ENCODE measurements around the gene PARL.
A peak's percentile ranks its signal among the peaks of the same experiment; 100 is the strongest.

The PARL gene

GRCh38 chr3:183884427-183885296, at the start of gene PARL:
Gene PARL (minus strand): TSS chr3:183884880. CDS start chr3:183884846, 34 bp downstream.
- peak; percentile 95 for DNase-seq (ENCODE audit: low read depth in 1 of 2, low spot score in 1 of 2)

- no peak for DNase-seq (ENCODE audit: low read depth in 1 of 2, low spot score in 1 of 2)
These were observed 48.5 kb upstream of the PARL start for GRCh38 chr3:183933160-183933559.

- no peak for DNase-seq (ENCODE audit: low read depth in 1 of 2, low spot score in 1 of 2)
These were observed 47.2 kb upstream of the PARL start for GRCh38 chr3:183931881-183932280.

GRCh38 chr3:183930086-183930485, 45.4 kb upstream of the PARL start:
- no peak for DNase-seq (ENCODE audit: low read depth in 1 of 2, low spot score in 1 of 2)

GRCh38 chr3:183927059-183927458, 42.4 kb upstream of the PARL start:
- no peak for DNase-seq (ENCODE audit: low read depth in 1 of 2, low spot score in 1 of 2)

- no peak for DNase-seq (ENCODE audit: low read depth in 1 of 2, low spot score in 1 of 2)
These were observed 40.3 kb upstream of the PARL start for GRCh38 chr3:183924956-183925355.

- no peak for DNase-seq (ENCODE audit: low read depth in 1 of 2, low spot score in 1 of 2)
These were observed 39.9 kb upstream of the PARL start for GRCh38 chr3:183924543-183924942.

GRCh38 chr3:183922421-183922820, 37.7 kb upstream of the PARL start:
- no peak for DNase-seq (ENCODE audit: low read depth in 1 of 2, low spot score in 1 of 2)

- DNase-seq (ENCODE audit: low read depth in 1 of 2, low spot score in 1 of 2) = no peak
These were observed 36.4 kb upstream of the PARL start for GRCh38 chr3:183921096-183921495.

- DNase-seq (ENCODE audit: low read depth in 1 of 2, low spot score in 1 of 2) = no peak
These were observed 35.7 kb upstream of the PARL start for GRCh38 chr3:183920416-183920815.

GRCh38 chr3:183918178-183918577, 33.5 kb upstream of the PARL start:
- DNase-seq (ENCODE audit: low read depth in 1 of 2, low spot score in 1 of 2) = no peak

- no peak for DNase-seq (ENCODE audit: low read depth in 1 of 2, low spot score in 1 of 2)
These were observed 33.1 kb upstream of the PARL start for GRCh38 chr3:183917776-183918175.

GRCh38 chr3:183914856-183915255, 30.2 kb upstream of the PARL start:
- no peak for DNase-seq (ENCODE audit: low read depth in 1 of 2, low spot score in 1 of 2)

GRCh38 chr3:183913580-183913920, 28.9 kb upstream of the PARL start:
- no peak for DNase-seq (ENCODE audit: low read depth in 1 of 2, low spot score in 1 of 2)

GRCh38 chr3:183912895-183913579, 28.4 kb upstream of the PARL start:
- DNase-seq (ENCODE audit: low read depth in 1 of 2, low spot score in 1 of 2) = no peak

- no peak for DNase-seq (ENCODE audit: low read depth in 1 of 2, low spot score in 1 of 2)
These were observed 27.3 kb upstream of the PARL start for GRCh38 chr3:183911763-183912506.

- no peak for DNase-seq (ENCODE audit: low read depth in 1 of 2, low spot score in 1 of 2)
These were observed 26.4 kb upstream of the PARL start for GRCh38 chr3:183911087-183911486.

GRCh38 chr3:183909030-183909600, 24.4 kb upstream of the PARL start:
- DNase-seq (ENCODE audit: low read depth in 1 of 2, low spot score in 1 of 2) = no peak

GRCh38 chr3:183907911-183908331, 23.2 kb upstream of the PARL start:
- no peak for DNase-seq (ENCODE audit: low read depth in 1 of 2, low spot score in 1 of 2)

- DNase-seq (ENCODE audit: low read depth in 1 of 2, low spot score in 1 of 2) = no peak
These were observed 22.5 kb upstream of the PARL start for GRCh38 chr3:183907176-183907575.

GRCh38 chr3:183906234-183906921, 21.7 kb upstream of the PARL start:
- DNase-seq (ENCODE audit: low read depth in 1 of 2, low spot score in 1 of 2) = no peak
